Measurements from ENCODE around the gene CCDC106. TPM values are rescaled to one million over a fixed set of nuclear protein-coding genes. Genes with fewer than 3 reads are reported as not detected.

The CCDC106 gene
- total RNA-seq, 1 donor from 2014 or later = 18.9 TPM

GRCh38 chr19:55690109-55690768, 42.2 kb downstream of the CCDC106 start:
- H3K4me1 Mint-ChIP-seq = no peaks in the 10 kb centered on the region
- H3K4me3 Mint-ChIP-seq = no peak overlapping the region
- H3K36me3 Mint-ChIP-seq (ENCODE audit: low read depth) = no peaks in the 10 kb centered on the region
- no peak overlapping the region for H3K27ac Mint-ChIP-seq (ENCODE audit: unreplicated experiment)
- no peaks in the 10 kb centered on the region for H3K27me3 Mint-ChIP-seq (ENCODE audit: low read depth)
- TF ChIP-seq CTCF (conservative IDR thresholded peaks at IDR 0.05) = no peak
- no peak for DNase-seq (ENCODE audit: low read depth, low spot score)
- H3K9me3 Mint-ChIP-seq = no peaks in the 10 kb centered on the region

- Mint-ChIP-seq H3K36me3 (ENCODE audit: low read depth) (no peaks in the 10 kb centered on the region), H3K27ac (ENCODE audit: unreplicated experiment) (no peak overlapping the region), H3K27me3 (ENCODE audit: low read depth) (no peaks in the 10 kb centered on the region), H3K9me3 (no peaks in the 10 kb centered on the region), H3K4me1 (no peaks in the 10 kb centered on the region), H3K4me3 (no peak overlapping the region)
- DNase-seq (ENCODE audit: low read depth, low spot score) = no peak
- no peak for TF ChIP-seq CTCF (conservative IDR thresholded peaks at IDR 0.05)
Measured at GRCh38 chr19:55690769-55691545, 42.9 kb downstream of the CCDC106 start.

GRCh38 chr19:55691561-55692481, 43.8 kb downstream of the CCDC106 start:
- Mint-ChIP-seq H3K27me3 (ENCODE audit: low read depth) (no peaks in the 10 kb centered on the region), H3K9me3 (no peaks in the 10 kb centered on the region), H3K4me3 (no peak overlapping the region), H3K4me1 (no peaks in the 10 kb centered on the region), H3K36me3 (ENCODE audit: low read depth) (no peaks in the 10 kb centered on the region), H3K27ac (ENCODE audit: unreplicated experiment) (no peak overlapping the region)
- TF ChIP-seq CTCF (conservative IDR thresholded peaks at IDR 0.05) = no peak
- DNase-seq (ENCODE audit: low read depth, low spot score) = no peak

GRCh38 chr19:55692681-55693081, 44.7 kb downstream of the CCDC106 start:
- Mint-ChIP-seq H3K9me3 (no peaks in the 10 kb centered on the region), H3K27ac (ENCODE audit: unreplicated experiment) (no peak overlapping the region), H3K36me3 (ENCODE audit: low read depth) (peaks cover 3% of the 10 kb centered on the region), H3K4me1 (no peaks in the 10 kb centered on the region), H3K27me3 (ENCODE audit: low read depth) (no peaks in the 10 kb centered on the region), H3K4me3 (no peak overlapping the region)
- DNase-seq (ENCODE audit: low read depth, low spot score) = no peak
- no peak for TF ChIP-seq CTCF (conservative IDR thresholded peaks at IDR 0.05)

- no peaks in the 10 kb centered on the region for H3K4me1 Mint-ChIP-seq
- no peak overlapping the region for H3K4me3 Mint-ChIP-seq
- peaks cover 4% of the 10 kb centered on the region for H3K36me3 Mint-ChIP-seq (ENCODE audit: low read depth)
- DNase-seq (ENCODE audit: low read depth, low spot score) = no peak
- no peaks in the 10 kb centered on the region for H3K9me3 Mint-ChIP-seq
- H3K27me3 Mint-ChIP-seq (ENCODE audit: low read depth) = no peaks in the 10 kb centered on the region
- no peak overlapping the region for H3K27ac Mint-ChIP-seq (ENCODE audit: unreplicated experiment)
- TF ChIP-seq CTCF (conservative IDR thresholded peaks at IDR 0.05) = no peak
Measured at GRCh38 chr19:55693336-55693974, 45.4 kb downstream of the CCDC106 start.

Measured in neural crest cell (in vitro differentiated cells).